Muscle of back (tissue), 13 donors: ENCODE data around the gene CCR6. TPM values are rescaled to one million over a fixed set of nuclear protein-coding genes. Genes with fewer than 3 reads are reported as not detected.
"Not testable (repeated sequence)": the region's sequence is repeated elsewhere in the genome, so short reads cannot be mapped to it uniquely, and the experiment has no call there.

Source experiments
- DNase-seq, 3 donors: peaks; one replicate each; pipeline versions ENCODE4 v3.0.0 to v3.0.0-alpha.2; 2013
- long read RNA-seq, 9 donors: transcript quantifications; one replicate each; lab custom pipeline, GENCODE V29; 2026
- polyA plus RNA-seq, 10 donors: library from polyadenylated mRNA; unstranded; fragments of 120-200 nt; gene quantifications; one replicate each; pipeline ENCODE4 v1.2.1, GENCODE V29; 2013; ENCODE audit not compliant: insufficient read length in 10 of 10

Gene CCR6
- under 1 TPM in 1 of 10 donors, not detected in 9; 0.66 TPM for polyA plus RNA-seq
- long read RNA-seq, donor 1: 0 reads
- long read RNA-seq, donor 2: 0 reads
- long read RNA-seq, donor 3: 0 reads
- long read RNA-seq, donor 4: 0 reads
- long read RNA-seq, donor 5: 0 reads
- long read RNA-seq, donor 6: 0 reads
- long read RNA-seq, donor 7: 0 reads
- long read RNA-seq, donor 8: 0 reads
- long read RNA-seq, donor 9: 0 reads

- DNase-seq: no peak
These were observed at the start of gene CCR6 for GRCh38 chr6:167122827-167123657. CCR6 (plus strand) TSS chr6:167123096; CDS start chr6:167136135, 13,039 bp downstream.

- no peak for DNase-seq
These were observed 49.1 kb upstream of the CCR6 start for GRCh38 chr6:167073679-167074274.

GRCh38 chr6:167077241-167077932, 45.5 kb upstream of the CCR6 start:
- DNase-seq: peak in 1 of 3 donors; percentile 29

- no peak for DNase-seq
These were observed 44.2 kb upstream of the CCR6 start for GRCh38 chr6:167078745-167079144.

DNA sequence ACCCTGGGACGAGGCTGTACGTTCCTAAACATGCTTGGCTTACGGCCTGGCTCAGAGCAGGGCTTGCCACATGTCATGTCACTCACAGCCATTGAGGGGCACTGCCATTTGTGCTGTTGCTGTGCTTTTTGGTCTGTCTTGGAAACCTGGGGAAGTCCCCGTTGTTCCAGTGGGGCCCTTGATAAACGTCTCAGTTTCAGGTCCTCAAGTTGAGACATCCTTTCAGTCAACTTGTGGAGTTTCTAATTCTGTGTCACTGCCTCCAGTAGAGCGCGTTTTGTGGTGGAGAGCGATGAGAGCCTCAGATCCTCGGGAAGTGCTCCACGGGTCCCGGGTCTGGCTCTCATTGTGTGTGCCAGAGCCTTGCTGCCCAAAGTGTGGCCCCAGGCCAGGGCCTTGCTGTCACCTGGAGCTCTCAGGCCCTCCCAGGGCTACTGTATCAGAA, 43.0 kb upstream of the CCR6 start:
- DNase-seq: peak in 1 of 3 donors; percentile 28

- no peak for DNase-seq
These were observed 35.0 kb upstream of the CCR6 start for GRCh38 chr6:167087857-167088354.

- DNase-seq: not testable (repeated sequence)
These were observed 34.2 kb upstream of the CCR6 start for GRCh38 chr6:167088741-167089140.

GRCh38 chr6:167089243-167090142, 33.4 kb upstream of the CCR6 start:
- DNase-seq: no peak

DNA sequence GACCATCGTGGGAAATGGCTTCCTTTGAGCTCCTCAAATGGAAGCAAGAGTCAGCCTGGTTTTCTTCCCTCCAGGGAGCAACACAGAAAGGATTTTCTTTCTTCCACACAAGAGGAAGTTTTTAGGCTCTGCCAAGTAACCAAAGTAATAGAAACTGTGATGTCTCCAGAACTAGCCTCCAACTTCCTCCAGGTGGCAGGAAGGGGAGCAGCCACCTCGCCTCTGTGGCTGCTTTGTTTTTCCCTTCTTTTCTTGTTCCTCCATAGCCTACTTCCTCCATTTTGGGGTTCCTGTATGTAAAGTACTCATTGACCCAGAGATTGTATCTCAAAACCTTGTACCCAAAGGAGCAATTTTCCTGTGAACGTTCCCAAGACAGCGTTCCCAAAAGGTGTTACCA, 32.7 kb upstream of the CCR6 start:
- no peak for DNase-seq

GRCh38 chr6:167091026-167091804, 31.7 kb upstream of the CCR6 start:
- no peak for DNase-seq

DNA sequence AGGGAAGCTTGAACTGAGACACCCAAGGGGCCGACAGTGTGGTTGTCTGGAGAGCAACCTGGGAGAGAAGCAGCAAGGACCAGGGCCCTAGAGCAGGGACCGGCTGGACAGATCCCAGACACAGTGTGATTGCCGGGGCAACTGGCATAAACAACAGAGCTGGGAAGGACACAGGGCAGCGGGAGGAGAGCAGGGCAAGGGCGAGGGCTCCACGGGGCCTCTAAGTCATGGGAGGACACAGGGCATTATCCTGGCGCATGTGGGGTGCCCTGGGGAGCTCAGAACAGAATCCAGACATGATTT, 31.1 kb upstream of the CCR6 start:
- DNase-seq: no peak

- no peak for DNase-seq
These were observed 30.1 kb upstream of the CCR6 start for GRCh38 chr6:167092672-167093339.

DNA sequence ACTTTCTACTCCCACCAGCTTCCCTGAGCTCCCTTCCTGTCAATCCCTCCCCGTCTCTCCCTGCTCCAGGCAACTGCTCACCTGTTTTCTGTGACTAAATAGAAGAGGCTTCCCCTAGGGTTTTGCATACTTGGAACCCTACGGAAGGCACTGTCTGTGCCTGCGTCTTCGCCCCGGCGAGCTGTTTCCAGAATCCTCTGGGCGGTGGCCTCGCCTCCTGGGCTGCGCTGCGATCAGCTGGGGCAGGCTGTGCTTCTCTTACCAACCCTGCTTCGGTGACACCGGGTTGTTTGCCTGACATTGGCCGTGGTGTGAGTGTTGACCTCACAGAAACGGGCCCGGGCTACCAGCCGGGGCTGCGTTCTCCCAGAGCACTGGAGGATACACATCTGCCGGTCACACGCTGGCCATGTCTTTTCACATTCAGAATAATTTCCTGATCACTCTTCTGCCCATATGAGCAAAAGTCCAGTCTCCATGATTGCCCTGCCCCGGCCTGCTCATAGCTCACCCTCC, 29.4 kb upstream of the CCR6 start:
- DNase-seq: no peak

- DNase-seq: peak in 1 of 3 donors; percentile 39
These were observed 28.9 kb upstream of the CCR6 start for GRCh38 chr6:167093922-167094432.

DNA sequence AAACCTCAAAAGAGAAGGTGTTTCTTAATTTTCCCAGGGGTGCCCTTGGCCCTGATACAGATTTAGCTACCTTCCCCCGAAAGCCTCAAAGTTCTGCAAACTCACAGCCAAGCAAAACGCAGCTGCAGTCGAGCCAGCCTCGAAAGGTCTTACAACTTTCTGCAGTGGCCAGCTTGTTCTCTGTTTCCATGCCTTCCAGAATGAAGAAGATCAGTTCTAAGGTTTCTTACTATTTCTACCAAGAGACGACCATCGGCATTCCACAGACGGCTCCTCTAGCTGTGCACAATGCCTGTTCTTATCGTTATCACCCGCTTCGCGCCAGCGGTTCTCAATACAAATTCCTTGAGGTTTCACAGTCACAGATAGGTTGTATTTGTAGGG, 28.5 kb upstream of the CCR6 start:
- no peak for DNase-seq

- no peak for DNase-seq
These were observed 27.9 kb upstream of the CCR6 start for GRCh38 chr6:167094820-167095637.

GRCh38 chr6:167095888-167096287, 27.0 kb upstream of the CCR6 start:
- DNase-seq: no peak

GRCh38 chr6:167096991-167097390, 25.9 kb upstream of the CCR6 start:
- DNase-seq: no peak
